HG03432 (cell line): Measurements from ENCODE around the gene ARPC1B.
"Not testable (repeated sequence)": the region's sequence is repeated elsewhere in the genome, so short reads cannot be mapped to it uniquely, and the experiment has no call there.

Experiments
- ATAC-seq: cut with Tn5 transposase; IDR thresholded peaks from one replicate; pipeline ENCODE4 v1.9.1; 2021; ENCODE audit warnings: mild to moderate bottlenecking, moderate library complexity; ENCODE audit not compliant: unreplicated experiment

ARPC1B gene

GRCh38 chr7:99366646-99367045 lies 7.9 kb upstream of the ARPC1B start:
- no peak for ATAC-seq

DNA sequence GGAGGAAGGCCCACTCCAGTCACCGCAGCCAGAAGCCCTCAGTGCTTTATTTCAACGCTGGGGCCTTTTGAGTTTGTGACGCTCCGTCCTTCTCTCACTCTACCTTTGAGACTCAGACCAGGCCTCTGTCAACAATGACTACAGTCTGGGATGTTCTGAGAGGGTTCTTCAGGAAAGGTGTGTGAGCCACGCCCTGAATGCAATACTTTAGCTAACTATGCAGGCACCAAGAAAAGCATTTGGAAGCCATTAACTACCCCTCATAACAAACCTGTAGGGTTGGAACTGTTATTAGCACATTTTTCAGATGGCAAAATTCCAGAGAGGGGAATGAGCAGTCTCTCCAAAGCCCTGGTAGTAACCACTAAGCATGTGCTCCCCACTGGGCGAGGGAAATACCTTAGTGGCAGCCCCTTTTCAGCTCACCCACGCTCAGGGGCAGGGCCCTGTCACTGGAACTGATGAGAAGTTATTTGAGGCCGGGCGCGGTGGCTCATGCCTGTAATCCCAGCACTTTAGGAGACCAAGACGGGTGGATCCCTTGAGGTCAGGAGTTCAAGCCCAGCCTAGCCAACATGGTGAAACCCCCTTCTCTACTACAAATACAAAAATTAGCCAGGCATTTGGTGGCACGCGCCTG lies 5.7 kb upstream of the ARPC1B start:
- ATAC-seq, result no peak

DNA sequence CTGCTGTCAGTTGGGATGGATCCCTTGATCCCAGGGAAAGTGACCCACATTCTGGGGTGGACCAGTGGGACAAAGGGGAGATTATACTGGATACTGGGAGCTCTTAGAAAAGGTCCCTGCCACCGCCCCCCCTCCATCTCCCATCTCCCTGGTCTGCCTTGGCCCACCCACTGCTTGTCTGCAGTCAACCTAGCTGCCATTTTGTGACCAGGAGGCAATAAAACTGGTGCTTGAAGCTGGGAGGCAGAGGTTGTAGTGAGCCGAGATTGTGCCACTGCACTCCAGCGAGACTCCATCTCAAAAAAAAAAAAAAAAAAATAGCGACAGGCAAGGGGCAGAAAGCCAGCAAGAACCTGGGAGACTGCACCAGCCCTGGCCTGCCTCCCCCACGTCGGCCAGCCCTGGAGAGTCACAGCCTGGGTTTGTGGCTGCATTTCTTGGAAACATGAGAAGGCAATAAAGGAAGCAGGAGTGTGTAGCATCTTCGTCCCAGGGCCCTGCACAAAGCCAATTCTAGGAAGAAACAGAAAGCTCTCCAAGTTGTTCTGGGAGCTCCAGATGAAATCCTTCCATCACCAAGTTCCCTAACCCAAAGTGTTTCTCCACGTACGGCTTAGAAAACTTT lies 4.7 kb upstream of the ARPC1B start:
- ATAC-seq, result no peak

DNA sequence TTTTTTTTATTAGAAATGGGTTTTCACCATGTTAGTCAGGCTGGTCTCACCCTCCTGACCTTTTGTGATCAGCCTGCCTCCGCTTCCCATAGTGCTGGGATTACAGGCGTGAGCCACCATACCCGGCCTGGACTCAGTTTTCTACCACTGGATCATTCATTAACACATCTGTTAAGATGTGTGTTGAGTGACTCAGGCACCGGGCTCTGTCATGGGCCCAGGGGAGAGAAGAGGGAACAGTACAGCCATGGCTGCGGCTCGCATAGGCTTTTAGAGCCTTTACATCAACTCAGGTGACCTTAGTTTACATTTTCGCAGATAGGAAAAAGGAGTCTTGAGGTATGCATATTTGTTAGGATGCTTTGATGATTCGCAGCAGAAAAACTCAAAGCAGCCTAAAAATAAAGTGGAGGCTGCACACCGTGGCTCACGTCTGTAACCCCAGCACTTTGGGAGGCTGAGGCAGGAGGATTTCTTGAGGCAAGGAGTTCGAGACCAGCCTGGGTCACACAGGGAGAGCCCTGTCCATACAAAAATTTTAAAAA lies 3.1 kb upstream of the ARPC1B start:
- ATAC-seq, result no peak

- ATAC-seq, result no peak
Observed at GRCh38 chr7:99372275-99373090, 2.0 kb upstream of the ARPC1B start.

- ATAC-seq, result no peak
Observed at GRCh38 chr7:99373091-99374066, 1.2 kb upstream of the ARPC1B start.

DNA sequence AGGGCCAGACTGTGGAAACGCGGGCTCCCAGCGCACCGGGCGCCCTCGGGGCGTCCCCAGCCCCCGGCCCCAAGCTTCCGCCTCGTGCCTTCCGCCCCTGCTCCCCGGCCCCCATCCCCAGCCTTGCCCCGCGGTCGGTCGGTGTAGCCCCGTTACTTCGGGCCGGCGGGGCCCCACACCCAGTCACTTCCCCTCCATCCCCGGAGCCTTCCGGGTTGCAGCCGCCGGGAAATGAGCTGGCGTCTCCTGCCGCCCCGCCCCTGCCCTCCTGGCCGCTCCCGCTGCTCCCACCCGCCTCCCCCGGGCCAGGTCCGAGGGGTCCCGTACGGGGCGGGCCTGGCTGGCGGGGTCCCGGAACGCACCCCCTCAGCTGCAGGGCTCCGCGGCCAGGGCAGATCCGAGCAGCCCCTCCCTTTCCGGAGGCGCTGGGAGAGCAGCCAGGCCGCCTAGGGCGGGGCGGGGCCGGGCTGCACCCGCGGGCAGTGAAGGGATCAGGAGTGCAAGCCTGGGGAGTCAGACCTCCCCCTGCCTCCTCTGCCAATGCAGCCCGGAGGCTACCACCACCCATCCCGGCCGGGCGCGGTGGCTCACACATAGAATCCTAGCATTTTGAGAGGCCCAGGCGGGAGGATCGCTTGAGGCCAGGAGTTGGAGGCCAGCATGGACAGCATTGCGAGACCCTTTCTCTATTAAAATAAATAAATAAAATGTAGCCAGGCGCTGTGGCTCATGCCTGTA lies 709 bp downstream of the ARPC1B start:
- ATAC-seq, result peak; percentile 60

- ATAC-seq, result no peak
Observed at GRCh38 chr7:99379043-99379577, 4.6 kb downstream of the ARPC1B start.

DNA sequence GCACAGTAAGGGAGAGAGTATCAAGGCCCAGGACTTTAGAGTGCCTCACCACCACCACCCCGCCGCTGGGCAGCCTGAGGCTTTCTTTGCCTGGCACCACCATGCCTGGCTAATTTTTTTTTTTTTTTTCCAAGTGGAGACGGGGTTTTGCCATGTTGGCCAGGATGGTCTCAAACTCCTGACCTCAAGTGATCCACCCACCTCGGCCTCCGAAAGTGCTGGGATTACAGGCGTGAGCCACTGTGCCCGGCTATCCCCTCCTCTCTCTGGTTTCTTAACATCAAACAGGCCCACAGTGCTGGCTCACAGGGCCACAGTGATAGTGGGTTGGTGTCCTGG lies 5.1 kb downstream of the ARPC1B start:
- ATAC-seq, result not testable (repeated sequence)

- ATAC-seq, result peak; percentile 44
Observed at GRCh38 chr7:99380032-99380822, 5.7 kb downstream of the ARPC1B start.

- ATAC-seq, result peak; percentile 81
Observed at GRCh38 chr7:99380823-99381663, 6.5 kb downstream of the ARPC1B start.

- ATAC-seq, result no peak
Observed at GRCh38 chr7:99381664-99382075, 7.1 kb downstream of the ARPC1B start.

GRCh38 chr7:99383203-99383602 lies 8.7 kb downstream of the ARPC1B start:
- no peak for ATAC-seq

GRCh38 chr7:99383791-99384370 lies 9.4 kb downstream of the ARPC1B start:
- ATAC-seq, result no peak

GRCh38 chr7:99384523-99384922 lies 10.0 kb downstream of the ARPC1B start:
- ATAC-seq, result no peak

- no peak for ATAC-seq
Observed at GRCh38 chr7:99385564-99385963, 11.0 kb downstream of the ARPC1B start.

- ATAC-seq, result no peak
Observed at GRCh38 chr7:99386584-99387238, 12.2 kb downstream of the ARPC1B start.
